Stimulated activated CD8-positive, alpha-beta memory T cell treated with anti-CD3 and anti-CD28 coated beads, Interleukin-2, amount 100 ng/mL, for 1 hour (primary cell): ENCODE results near the gene ANKK1.

Source experiments
- DNase-seq, 2 donors: peaks; one replicate each; pipeline ENCODE4 v3.0.0-alpha.2; 2020; ENCODE audit warnings: low read depth in 2 of 2

The ANKK1 gene

DNA sequence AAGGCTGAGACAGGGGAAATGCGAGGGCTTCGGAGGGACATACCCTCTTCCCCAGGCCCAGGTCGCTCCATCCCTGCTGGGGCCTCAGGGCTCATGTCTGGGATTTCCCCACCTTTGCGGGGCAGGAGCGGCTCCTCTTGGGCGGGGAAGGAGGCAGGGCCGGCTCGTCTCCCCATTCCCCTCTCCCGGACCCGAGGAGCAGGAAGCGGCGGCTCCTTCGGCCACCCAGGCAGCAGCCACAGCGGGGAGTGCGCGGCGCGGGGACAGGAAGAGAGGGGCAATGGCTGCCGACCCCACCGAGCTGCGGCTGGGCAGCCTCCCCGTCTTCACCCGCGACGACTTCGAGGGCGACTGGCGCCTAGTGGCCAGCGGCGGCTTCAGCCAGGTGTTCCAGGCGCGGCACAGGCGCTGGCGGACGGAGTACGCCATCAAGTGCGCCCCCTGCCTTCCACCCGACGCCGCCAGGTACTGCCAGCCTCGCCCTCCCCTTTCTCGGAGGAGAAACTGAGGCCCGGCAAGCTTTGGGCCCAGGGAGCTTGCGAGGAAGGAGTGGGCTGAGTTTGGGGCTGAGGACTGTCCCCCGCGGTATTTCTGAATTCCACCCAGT lies at the start of gene ANKK1:
Gene ANKK1, plus strand, starts transcription at position 175 of the 607 bp plus-strand sequence. Its CDS starts 106 bp downstream, at position 281.
- DNase-seq, result no peak

DNA sequence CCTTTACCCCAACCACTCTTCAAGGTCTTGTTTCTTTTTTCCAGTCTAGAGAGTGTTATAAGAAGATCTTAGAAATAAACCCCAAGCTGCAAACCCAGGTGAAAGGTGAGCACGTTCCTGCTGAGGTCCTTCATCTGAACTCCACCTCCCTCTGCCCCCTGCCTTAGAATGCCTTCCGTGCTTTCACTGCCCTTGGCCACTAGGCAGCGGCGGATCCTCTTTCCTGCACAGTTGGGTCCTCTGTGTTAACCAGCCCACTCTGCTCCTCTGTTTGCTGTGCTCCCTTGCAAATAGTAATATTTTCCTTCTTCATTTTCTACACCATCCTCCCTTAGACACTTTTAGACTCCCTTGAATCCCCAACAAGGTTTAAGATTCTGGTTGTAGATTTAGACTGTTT lies 48.8 kb upstream of the ANKK1 start:
- DNase-seq, result no peak

DNA sequence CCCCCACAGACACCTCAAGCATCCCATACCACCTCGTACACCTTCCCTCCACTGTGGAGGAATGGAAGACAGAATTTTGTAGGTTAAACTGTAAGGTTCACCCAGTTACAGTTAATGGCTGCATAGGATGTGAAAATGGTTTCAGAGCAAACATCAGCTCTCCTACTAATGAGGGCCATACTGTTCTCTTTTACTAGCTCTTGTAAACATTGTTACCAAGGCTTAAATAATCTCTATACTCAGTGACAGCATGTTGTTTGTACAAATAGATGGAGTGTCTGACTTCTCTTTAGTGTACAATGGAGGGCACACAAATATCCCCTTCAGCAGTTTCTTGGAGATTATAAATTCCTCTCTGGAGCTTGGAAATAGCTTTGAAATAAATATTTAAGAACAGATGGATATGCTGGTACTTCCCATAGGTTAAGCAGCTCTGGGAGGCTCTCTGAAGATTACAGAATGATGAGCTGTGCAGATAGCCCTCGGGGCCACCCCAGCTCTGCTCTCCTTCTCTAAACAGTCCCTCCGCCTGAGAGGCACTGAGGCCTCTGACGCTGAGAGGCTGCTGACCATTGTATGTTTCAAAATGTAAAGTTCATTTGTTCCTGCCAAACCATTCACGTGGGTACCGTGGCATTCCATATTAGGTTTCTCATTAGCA lies 47.5 kb upstream of the ANKK1 start:
- no peak for DNase-seq

GRCh38 chr11:113341388-113342165 lies 46.0 kb upstream of the ANKK1 start:
- DNase-seq, result no peak

DNA sequence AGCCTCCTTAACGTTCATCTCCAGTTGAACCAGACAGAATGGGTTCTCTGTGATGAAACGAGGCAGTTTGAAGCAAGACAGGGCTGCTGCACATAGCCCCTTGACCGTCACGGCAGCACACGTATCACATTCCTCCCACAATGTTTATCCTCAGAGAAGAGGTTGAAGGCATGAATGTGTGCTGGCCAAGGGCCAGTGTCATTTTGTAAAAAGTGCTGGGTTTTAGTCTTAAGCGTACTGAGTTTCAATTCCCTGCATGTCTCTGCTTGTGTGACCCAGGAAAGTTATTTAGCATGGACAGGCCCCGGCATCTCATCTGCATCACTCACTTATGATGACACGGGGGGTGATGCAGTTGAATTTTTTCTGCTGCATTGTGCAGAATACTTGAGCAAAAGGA lies 41.6 kb upstream of the ANKK1 start:
- no peak for DNase-seq

DNA sequence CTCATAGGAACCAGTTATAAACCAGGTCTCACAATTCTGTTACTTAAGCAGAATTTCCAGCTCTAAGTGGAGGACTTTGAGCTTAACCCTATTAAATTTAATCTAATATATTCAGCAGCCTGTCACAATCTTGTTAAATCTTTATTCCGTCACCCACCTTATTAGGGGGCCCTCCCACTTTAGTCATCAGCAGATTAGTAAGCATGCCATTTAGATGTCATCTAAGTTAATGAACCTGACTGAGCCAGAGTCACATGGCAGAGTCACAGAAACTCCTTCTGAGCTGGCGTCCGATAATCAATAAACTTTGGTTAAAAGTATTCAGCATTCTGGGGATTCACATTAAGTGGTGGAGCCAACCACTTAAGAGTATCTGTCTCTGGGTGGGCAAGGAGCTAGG lies 38.1 kb upstream of the ANKK1 start:
- DNase-seq, result no peak

- DNase-seq, result no peak
These were observed 37.1 kb upstream of the ANKK1 start for GRCh38 chr11:113350336-113351067.

DNA sequence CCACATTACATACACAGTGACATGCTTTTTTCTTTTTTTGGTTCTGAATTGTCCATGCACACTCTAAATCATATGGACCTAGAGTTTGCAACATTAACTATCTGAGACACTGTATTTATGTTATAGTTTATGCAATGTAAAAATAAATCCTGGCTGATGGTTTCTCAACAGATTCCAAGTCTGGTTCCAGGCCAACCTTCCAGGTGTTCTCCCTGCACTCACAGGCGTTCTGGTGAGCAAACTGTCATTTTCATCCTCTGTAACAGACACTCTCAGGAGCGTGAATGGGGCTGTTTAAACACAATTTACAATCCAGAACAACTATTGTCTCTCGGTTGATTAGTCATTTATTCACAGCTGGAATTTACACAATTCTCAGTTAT lies 36.5 kb upstream of the ANKK1 start:
- no peak for DNase-seq

- no peak for DNase-seq
These were observed 36.1 kb upstream of the ANKK1 start for GRCh38 chr11:113351480-113351879.

DNA sequence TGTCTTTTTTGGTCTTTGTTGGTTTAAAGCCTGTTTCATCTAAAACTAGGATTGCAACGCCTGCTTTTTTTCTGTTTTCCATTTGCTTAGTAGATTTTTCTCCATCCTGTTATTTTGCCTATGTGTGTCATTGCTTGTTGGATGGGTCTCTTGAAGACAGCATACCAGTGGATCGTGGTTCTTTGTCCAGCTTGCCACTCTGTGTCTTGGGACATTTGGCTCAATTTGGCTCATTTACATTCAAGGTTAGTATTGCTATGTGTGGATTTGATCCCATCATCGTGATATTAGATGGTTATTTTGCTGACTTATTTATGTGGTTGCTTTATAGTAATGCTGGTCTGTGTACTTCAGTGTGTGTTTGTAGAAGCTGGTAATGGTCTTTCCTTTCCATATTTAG lies 31.4 kb upstream of the ANKK1 start:
- DNase-seq, result no peak

- DNase-seq, result no peak
These were observed 24.2 kb upstream of the ANKK1 start for GRCh38 chr11:113363406-113363805.

- no peak for DNase-seq
These were observed 23.5 kb upstream of the ANKK1 start for GRCh38 chr11:113363996-113364641.

DNA sequence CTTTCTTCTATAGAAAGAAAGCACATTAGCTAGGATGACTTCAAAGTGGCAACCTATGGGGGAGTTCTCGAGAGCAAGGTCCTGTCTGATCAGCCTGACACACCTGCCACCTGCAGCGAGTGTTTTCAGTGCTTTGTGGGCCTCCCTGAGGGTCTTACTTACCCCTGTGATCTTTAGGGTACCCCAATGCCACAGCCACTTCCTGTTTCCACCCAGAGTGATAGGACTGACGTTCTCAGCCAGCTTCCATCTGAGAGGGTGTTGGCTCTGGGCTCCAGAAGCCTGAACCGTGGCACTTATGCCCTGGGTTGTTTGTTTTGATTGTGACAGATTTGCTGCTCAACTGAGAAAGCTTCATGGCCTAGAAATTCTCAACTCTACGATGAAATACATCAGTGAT lies 21.7 kb upstream of the ANKK1 start:
- DNase-seq, result no peak

DNA sequence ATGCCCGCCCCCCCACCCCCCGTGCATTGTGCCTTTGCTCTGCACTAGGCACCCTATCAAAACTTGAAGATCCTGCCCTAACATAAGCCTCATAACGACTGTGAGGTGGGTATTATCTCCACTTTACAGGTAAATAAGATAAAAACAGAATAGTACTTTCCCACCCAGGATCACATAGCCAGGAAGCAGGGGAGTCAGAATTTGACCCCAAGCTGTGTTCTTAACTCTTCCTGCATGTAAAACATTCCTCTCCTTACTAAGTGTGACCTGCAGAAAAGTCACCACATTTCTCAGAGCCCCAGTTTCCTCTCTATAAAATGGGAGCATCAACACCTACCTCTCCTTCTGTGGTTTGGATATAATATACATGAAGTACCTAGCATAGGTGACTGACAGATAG lies 18.2 kb upstream of the ANKK1 start:
- DNase-seq, result no peak

- DNase-seq, result no peak
These were observed 16.9 kb upstream of the ANKK1 start for GRCh38 chr11:113370634-113371033.

- no peak for DNase-seq
These were observed 15.3 kb upstream of the ANKK1 start for GRCh38 chr11:113372309-113372708.

DNA sequence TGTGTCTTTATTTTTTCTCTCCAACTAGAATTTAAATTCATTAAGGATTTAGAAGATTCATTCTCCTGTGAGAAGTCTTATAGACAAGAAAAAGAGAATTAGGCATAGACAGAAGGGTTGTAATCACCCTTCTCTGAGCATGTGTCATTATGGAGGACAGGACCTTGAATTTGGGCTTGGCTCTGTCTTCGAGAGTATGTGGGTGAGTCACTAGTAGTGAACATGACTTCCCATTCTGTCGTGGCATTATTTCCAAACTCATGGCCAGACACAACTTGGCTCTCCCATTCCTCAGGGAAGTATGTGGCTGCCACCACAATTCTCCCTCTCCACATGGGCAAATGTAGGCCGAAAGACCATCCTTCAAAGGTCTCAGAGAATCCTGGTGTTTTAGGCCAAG lies 14.3 kb upstream of the ANKK1 start:
- DNase-seq, result no peak

DNA sequence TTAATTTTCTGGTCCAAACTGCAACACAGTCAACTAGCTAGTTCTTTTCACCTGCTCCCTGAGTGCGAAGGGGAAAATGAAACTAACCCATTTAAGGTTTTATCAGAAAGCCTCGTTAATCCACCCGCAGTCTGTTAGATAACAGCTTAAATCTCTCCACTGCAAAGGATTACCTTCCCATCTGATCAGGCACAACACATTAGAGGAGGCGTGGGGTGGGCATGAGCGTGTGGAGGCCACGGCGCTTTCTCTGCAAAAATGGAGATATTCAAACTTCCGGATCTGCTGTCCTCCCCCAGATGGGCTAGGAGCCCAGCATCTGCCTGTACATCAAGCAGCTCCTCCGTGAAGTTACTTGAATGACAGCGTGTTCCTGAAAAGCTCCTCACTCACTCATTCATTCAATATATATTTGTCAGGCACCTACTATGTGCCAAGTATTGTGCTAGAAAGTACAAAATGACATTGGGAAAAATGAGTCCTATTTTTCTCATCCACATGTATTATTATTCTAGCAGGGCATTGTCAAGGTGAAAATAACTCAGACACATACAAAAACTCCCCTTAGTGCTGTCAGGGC lies 13.5 kb upstream of the ANKK1 start:
- no peak for DNase-seq

DNA sequence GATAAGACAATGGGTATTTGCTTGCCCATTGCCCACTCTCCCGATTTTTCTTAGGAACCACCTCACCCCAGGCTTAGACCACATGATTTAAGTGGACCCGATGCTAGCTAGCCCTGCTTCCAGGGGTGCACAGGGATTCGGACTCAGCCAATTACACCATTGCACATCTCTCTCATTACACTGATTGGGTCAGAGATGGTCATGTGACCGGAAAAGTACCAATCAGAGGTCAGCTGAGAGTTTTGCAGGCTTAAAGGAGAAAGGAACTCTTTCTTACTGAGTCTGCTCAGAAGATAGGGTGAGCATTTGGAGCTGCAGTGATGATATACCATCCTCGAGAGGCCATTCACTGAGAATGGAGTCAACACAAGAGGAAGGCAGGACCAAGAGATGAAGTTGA lies 12.2 kb upstream of the ANKK1 start:
- DNase-seq, result no peak

GRCh38 chr11:113376156-113376555 lies 11.4 kb upstream of the ANKK1 start:
- no peak for DNase-seq

DNA sequence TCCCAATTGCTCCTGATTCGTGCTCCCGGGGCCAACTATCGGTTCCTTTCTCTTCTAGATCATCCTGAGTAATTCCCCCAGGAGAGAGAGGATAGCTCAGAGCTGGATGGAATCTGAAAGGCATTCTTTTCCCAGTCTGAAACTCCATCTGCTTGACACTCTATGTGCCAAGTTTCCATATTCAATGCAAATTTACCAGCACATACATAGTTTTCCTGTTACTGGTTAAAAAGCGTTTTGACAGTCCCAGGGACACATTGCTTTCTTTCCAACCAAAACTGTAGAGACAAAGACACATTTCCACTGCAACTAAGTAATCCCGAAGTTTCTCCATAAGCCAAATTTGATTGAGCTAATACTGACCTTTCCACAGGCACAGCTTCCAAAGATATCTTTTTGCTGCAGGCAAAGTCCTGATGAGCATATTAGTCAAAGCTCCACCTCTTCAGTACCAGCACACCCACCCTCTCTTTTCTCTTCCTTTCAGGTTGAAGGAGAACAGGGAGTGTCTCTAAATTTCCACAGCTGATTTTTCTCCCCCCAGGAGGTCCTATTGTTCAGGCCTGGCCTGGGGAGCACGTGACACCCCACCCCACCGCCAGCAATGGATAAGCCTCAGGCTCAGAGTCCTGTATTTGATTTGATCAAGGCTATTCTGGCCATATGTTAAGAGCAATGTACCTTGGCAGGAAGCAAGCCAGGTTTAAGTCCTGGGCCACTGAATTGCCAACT lies 9.7 kb upstream of the ANKK1 start:
- DNase-seq, result no peak
